Kidney capillary endothelial cell (primary cell): ENCODE measurements around the gene PTPN14.

Experiments used
- DNase-seq: peaks from one replicate; pipeline ENCODE4 v3.0.0-alpha.2; 2018; ENCODE audit warnings: low spot score

The PTPN14 gene

GRCh38 chr1:214476229-214476985 is 75.0 kb downstream of the PTPN14 start:
- no peak for DNase-seq

GRCh38 chr1:214475746-214476145 is 75.7 kb downstream of the PTPN14 start:
- no peak for DNase-seq

GRCh38 chr1:214475331-214475730 is 76.1 kb downstream of the PTPN14 start:
- no peak for DNase-seq

GRCh38 chr1:214474467-214474866 is 76.9 kb downstream of the PTPN14 start:
- DNase-seq: no peak

GRCh38 chr1:214473862-214474261 is 77.5 kb downstream of the PTPN14 start:
- DNase-seq: no peak

- DNase-seq: no peak
Observed at GRCh38 chr1:214473387-214473786, 78.0 kb downstream of the PTPN14 start.

- no peak for DNase-seq
Observed at GRCh38 chr1:214472364-214472763, 79.0 kb downstream of the PTPN14 start.

GRCh38 chr1:214471458-214471857 is 79.9 kb downstream of the PTPN14 start:
- DNase-seq: no peak

GRCh38 chr1:214470132-214470531 is 81.3 kb downstream of the PTPN14 start:
- no peak for DNase-seq

GRCh38 chr1:214469290-214469689 is 82.1 kb downstream of the PTPN14 start:
- no peak for DNase-seq

- DNase-seq: no peak
Observed at GRCh38 chr1:214467078-214467585, 84.3 kb downstream of the PTPN14 start.

GRCh38 chr1:214466403-214467077 is 84.9 kb downstream of the PTPN14 start:
- no peak for DNase-seq

GRCh38 chr1:214464445-214465287 is 86.7 kb downstream of the PTPN14 start:
- DNase-seq: no peak

GRCh38 chr1:214463596-214463995 is 87.8 kb downstream of the PTPN14 start:
- DNase-seq: no peak

- no peak for DNase-seq
Observed at GRCh38 chr1:214462882-214463281, 88.5 kb downstream of the PTPN14 start.

- DNase-seq: no peak
Observed at GRCh38 chr1:214461305-214461704, 90.1 kb downstream of the PTPN14 start.

- no peak for DNase-seq
Observed at GRCh38 chr1:214460304-214460916, 91.0 kb downstream of the PTPN14 start.

- DNase-seq: no peak
Observed at GRCh38 chr1:214459895-214460294, 91.5 kb downstream of the PTPN14 start.

- DNase-seq: no peak
Observed at GRCh38 chr1:214458541-214458940, 92.9 kb downstream of the PTPN14 start.

GRCh38 chr1:214455971-214456867 is 95.2 kb downstream of the PTPN14 start:
- no peak for DNase-seq

GRCh38 chr1:214455479-214455878 is 95.9 kb downstream of the PTPN14 start:
- no peak for DNase-seq
